Activated CD4-positive, alpha-beta T cell treated with anti-CD3 and anti-CD28 coated beads for 36 hours (primary cell): ENCODE results near the gene RITA1. TPM values are rescaled to one million over a fixed set of nuclear protein-coding genes. Genes with fewer than 3 reads are reported as not detected.

Experiments
- ATAC-seq: fragments of 200-7000 bp; cut with Tn5 transposase; one replicate; pipeline ENCODE4 v1.10.0; 2021; ENCODE audit warnings: mild to moderate bottlenecking, moderate library complexity
- CTCF ChIA-PET: fragments of 350-600 bp; sonication (Branson Sonifier 250); formaldehyde crosslinking; loops from one replicate; lab custom pipeline; 2021; ENCODE audit warnings: antibody characterized with exemption; lab: Charles Lee
- POLR2A ChIA-PET: fragments of 350-600 bp; sonication (Branson Sonifier 250); formaldehyde crosslinking; loops from one replicate; lab custom pipeline; 2021; ENCODE audit warnings: antibody characterized with exemption, inconsistent platforms; lab: Charles Lee
- DNase-seq: peaks from one replicate; pipeline ENCODE4 v3.0.0-alpha.2; 2020
- H3K27ac Mint-ChIP-seq: one replicate; pipeline ENCODE4 v1.8.0; 2021; ENCODE audit warnings: mixed read lengths
- H3K27me3 Mint-ChIP-seq: one replicate; pipeline ENCODE4 v1.8.0; 2021; ENCODE audit warnings: mixed read lengths
- H3K36me3 Mint-ChIP-seq: one replicate; pipeline ENCODE4 v1.8.0; 2021; ENCODE audit warnings: low read depth, mixed read lengths
- H3K4me1 Mint-ChIP-seq: one replicate; pipeline ENCODE4 v1.8.0; 2021; ENCODE audit warnings: mixed read lengths
- H3K4me3 Mint-ChIP-seq: one replicate; pipeline ENCODE4 v1.8.0; 2021; ENCODE audit warnings: mild to moderate bottlenecking, moderate library complexity, mixed read lengths
- H3K9me3 Mint-ChIP-seq: one replicate; pipeline ENCODE4 v1.8.0; 2021; ENCODE audit warnings: low read depth, mixed read lengths
- intact Hi-C, 2 experiments: fragments of 100-400 bp; cut with DNase I in 1 of 2; cut with micrococcal nuclease in 1 of 2; formaldehyde crosslinking; loops; one replicate each; pipeline versions ENCODE4 v1.14.2 to v1.15.1; 2022 to 2024; cut with DNase I, micrococcal nuclease
- total RNA-seq, 2 experiments: library from RNA; stranded (reverse); gene quantifications; one replicate each; pipeline ENCODE4 v1.2.3, GENCODE V29; 2021

RITA1 gene
- total RNA-seq, 2 experiments from 2014 or later = 23.4 to 25.7 TPM

GRCh38 chr12:113231235-113232088 is 45.9 kb downstream of the RITA1 start:
- H3K27ac Mint-ChIP-seq = no peak overlapping the region
- H3K27me3 Mint-ChIP-seq = no peaks in the 10 kb centered on the region
- POLR2A ChIA-PET = interaction anchor here (1.2 to 1.3 kb wide), 2 partner anchors 9 to 26 kb away, joined by 3 read pairs; no protein-coding TSS in a partner anchor

GRCh38 chr12:113232089-113232839 is 46.7 kb downstream of the RITA1 start:
- Mint-ChIP-seq H3K4me3 (peak overlapping the region; percentile 64), H3K36me3 (peaks cover 59% of the 10 kb centered on the region), H3K27me3 (no peaks in the 10 kb centered on the region), H3K9me3 (no peaks in the 10 kb centered on the region), H3K4me1 (peaks cover 60% of the 10 kb centered on the region), H3K27ac (peak overlapping the region; percentile 93)
- ATAC-seq = no peak
- no peak for DNase-seq
- ChIA-PET CTCF (interaction anchor here (0.7 to 2.3 kb wide), 4 partner anchors 9 to 91 kb away, joined by 3 to 15 read pairs (median 3); no protein-coding TSS in a partner anchor), POLR2A (interaction anchor here (0.6 to 1.3 kb wide), 4 partner anchors 10 to 50 kb away, joined by 3 to 5 read pairs (median 4); partner anchors contain the start of gene TPCN1)
- intact Hi-C loops = loop anchor here in 1 of 2 experiments (2.0 kb wide), 2 partner anchors 25 to 47 kb away; partner anchors contain the start of genes DDX54 and RITA1

More at GRCh38 chr12:113231235-113232088, 45.9 kb downstream of the RITA1 start:
- Mint-ChIP-seq H3K9me3 (no peaks in the 10 kb centered on the region), H3K4me1 (peaks cover 60% of the 10 kb centered on the region), H3K36me3 (peaks cover 64% of the 10 kb centered on the region), H3K4me3 (no peak overlapping the region)
- CTCF ChIA-PET = interaction anchor here (0.7 to 1.1 kb wide), 2 partner anchors 38 to 92 kb away, joined by 3 read pairs; no protein-coding TSS in a partner anchor
- no peak for DNase-seq
- no peak for ATAC-seq
- intact Hi-C loops = loop anchor here in 1 of 2 experiments (2.0 kb wide), 2 partner anchors 25 to 47 kb away; partner anchors contain the start of genes DDX54 and RITA1

DNA sequence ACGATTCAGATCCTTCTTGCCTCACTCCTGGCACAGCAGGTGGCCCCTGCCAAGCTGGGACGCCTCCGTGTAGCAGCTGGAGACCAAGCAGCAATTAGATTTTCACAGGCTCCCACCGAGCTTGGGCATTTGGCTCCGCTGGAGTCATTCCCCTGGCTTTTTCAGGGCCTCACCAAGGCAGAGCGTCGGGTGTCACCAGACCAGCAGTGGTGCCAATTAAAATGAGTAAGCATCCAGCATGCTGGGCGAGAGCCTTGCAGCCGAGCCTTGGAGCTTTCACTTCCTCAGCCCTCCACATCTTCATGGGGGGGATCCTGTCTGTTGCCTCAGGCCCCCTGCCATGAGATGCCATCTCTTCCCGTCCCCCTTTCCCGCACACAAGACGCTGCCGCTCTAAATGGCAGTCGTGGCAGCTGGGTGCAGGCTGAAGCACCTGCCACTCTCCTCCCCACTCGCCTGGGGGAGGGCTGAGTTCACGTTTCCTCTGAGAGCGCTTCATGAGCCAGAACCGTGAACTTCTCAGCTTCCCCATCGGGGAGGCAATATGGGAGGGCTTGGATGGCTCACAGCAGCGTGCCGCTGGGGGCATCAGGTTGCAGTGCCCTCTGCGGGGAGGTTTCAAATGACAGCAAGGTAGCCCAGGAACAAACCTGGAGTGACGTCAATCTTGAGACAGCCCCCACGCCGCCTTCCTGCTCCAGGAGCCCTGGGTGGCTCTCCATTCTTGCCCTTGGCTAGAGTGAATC is 47.5 kb downstream of the RITA1 start:
- DNase-seq = peak; percentile 80
- peaks cover 53% of the 10 kb centered on the region for H3K36me3 Mint-ChIP-seq

DNA sequence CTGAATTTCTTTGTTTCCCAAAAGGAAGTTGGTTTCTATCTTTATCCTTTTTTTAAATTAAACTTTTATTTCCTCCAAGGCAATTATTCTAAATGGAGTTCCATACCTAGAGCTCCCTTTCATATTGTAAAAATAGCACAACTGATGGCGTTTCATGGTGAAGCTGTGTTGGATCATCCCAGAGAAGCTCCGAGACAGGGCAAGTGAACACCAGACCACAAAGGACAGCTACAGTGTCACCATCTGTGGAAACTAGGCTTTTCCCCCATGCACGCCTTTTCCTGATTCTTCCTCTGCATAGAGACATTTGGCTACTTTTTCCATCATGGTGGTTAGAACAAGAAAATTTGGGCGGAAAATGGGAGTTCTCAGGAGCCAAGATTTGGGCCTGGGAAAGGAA is 48.4 kb downstream of the RITA1 start:
- DNase-seq (no peak), ATAC-seq (no peak)
- ChIA-PET CTCF (interaction anchor here (0.6 to 2.3 kb wide), 4 partner anchors 10 to 256 kb away, joined by 3 to 15 read pairs (median 4); partner anchors contain the start of gene OAS2), POLR2A (no interaction called here)
- Mint-ChIP-seq H3K9me3 (no peaks in the 10 kb centered on the region), H3K4me3 (no peak overlapping the region), H3K36me3 (peaks cover 44% of the 10 kb centered on the region), H3K27ac (peak overlapping the region; percentile 93), H3K4me1 (peaks cover 51% of the 10 kb centered on the region), H3K27me3 (no peaks in the 10 kb centered on the region)
- intact Hi-C loops = loop anchor here (1.0 to 2.0 kb wide), 4 partner anchors 13 to 49 kb away; partner anchors contain the start of genes DDX54 (in 1 of the 2), RITA1 (in 1 of the 2) and TPCN1 (in 1 of the 2)

More for the DNA sequence above, 47.5 kb downstream of the RITA1 start:
- H3K27me3 Mint-ChIP-seq = no peaks in the 10 kb centered on the region
- H3K4me1 Mint-ChIP-seq = peaks cover 60% of the 10 kb centered on the region
- intact Hi-C loops = loop anchor here (1.0 to 2.0 kb wide), 4 partner anchors 12 to 48 kb away; partner anchors contain the start of genes DDX54 (in 1 of the 2), RITA1 (in 1 of the 2) and TPCN1 (in 1 of the 2)
- peak; percentile 77 for ATAC-seq
- POLR2A ChIA-PET = interaction anchor here (0.6 to 1.3 kb wide), 4 partner anchors 11 to 51 kb away, joined by 3 to 5 read pairs (median 4); partner anchors contain the start of gene TPCN1
- no peaks in the 10 kb centered on the region for H3K9me3 Mint-ChIP-seq
- peak overlapping the region; percentile 93 for H3K27ac Mint-ChIP-seq
- CTCF ChIA-PET = interaction anchor here (0.5 to 2.3 kb wide), 6 partner anchors 10 to 255 kb away, joined by 3 to 15 read pairs (median 3); partner anchors contain the start of gene OAS2
- H3K4me3 Mint-ChIP-seq = peak overlapping the region; percentile 64

DNA sequence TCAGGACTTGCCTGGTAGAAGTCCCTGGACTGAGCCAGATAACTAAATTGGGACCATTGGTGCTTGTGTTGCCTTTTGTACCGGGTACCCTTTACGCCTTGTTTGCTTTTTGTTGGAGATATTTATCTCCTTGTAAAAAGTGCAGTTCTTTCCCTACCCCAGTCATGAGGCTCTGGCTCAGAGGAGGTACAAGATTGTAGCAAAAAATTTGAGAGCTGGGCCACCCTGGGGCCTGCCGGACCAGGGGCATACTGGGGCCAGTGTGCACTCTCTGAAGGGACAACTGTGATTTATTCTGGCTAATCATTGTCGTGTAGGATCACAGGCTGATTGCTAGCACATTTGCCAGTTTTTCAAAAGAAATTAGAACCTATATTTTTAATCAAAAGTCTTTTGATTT is 49.0 kb downstream of the RITA1 start:
- Mint-ChIP-seq H3K4me3 (no peak overlapping the region), H3K36me3 (peaks cover 47% of the 10 kb centered on the region), H3K27ac (no peak overlapping the region), H3K4me1 (peaks cover 46% of the 10 kb centered on the region), H3K27me3 (no peaks in the 10 kb centered on the region), H3K9me3 (no peaks in the 10 kb centered on the region)
- CTCF ChIA-PET = interaction anchor here (1.0 kb wide), 1 partner anchor 256 kb away, joined by 3 read pairs; the partner anchor contains the start of gene OAS2
- ATAC-seq = no peak
- POLR2A ChIA-PET = no interaction called here
- no peak for DNase-seq
- intact Hi-C loops = no loop called here

GRCh38 chr12:113235976-113236375 is 50.5 kb downstream of the RITA1 start:
- Mint-ChIP-seq H3K27me3 (no peaks in the 10 kb centered on the region), H3K4me1 (peaks cover 32% of the 10 kb centered on the region), H3K36me3 (peaks cover 36% of the 10 kb centered on the region), H3K27ac (peak overlapping the region; percentile 44), H3K4me3 (no peak overlapping the region), H3K9me3 (no peaks in the 10 kb centered on the region)
- no peak for DNase-seq
- ChIA-PET POLR2A (interaction anchor here (0.6 kb wide), 1 partner anchor 172 kb away, joined by 6 read pairs; no protein-coding TSS in a partner anchor), CTCF (no interaction called here)
- ATAC-seq = no peak
- intact Hi-C loops = no loop called here

GRCh38 chr12:113236539-113237399 is 51.2 kb downstream of the RITA1 start:
- no peak overlapping the region for H3K27ac Mint-ChIP-seq
- ChIA-PET POLR2A (interaction anchor here (0.6 kb wide), 1 partner anchor 141 kb away, joined by 3 read pairs; no protein-coding TSS in a partner anchor), CTCF (no interaction called here)
- DNase-seq (no peak), ATAC-seq (no peak)
- peaks cover 28% of the 10 kb centered on the region for H3K4me1 Mint-ChIP-seq
- no peaks in the 10 kb centered on the region for H3K9me3 Mint-ChIP-seq
- H3K27me3 Mint-ChIP-seq = no peaks in the 10 kb centered on the region
- peaks cover 29% of the 10 kb centered on the region for H3K36me3 Mint-ChIP-seq
- no peak overlapping the region for H3K4me3 Mint-ChIP-seq
- intact Hi-C loops = no loop called here

DNA sequence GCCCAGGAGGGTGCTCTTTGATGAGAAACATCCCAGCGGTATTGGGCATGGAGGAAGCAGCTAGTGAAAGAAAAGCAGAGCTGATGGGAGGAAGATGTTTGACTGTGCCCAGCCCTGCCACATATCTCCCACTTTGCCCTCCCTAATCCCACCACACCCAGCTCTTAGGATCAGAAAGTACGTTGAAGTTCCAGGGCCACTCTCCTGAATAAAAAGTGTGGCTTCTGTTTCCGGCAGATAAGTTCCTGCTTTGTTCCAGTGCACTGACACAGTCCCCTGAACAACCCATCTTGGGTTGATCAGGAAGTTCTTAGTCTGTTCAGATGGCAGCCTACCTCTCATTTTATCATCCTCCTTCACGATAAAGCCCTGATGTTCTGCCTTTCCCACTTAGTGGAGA is 52.2 kb downstream of the RITA1 start:
- intact Hi-C loops = no loop called here
- H3K36me3 Mint-ChIP-seq = peaks cover 27% of the 10 kb centered on the region
- H3K27me3 Mint-ChIP-seq = no peaks in the 10 kb centered on the region
- DNase-seq = no peak
- ChIA-PET POLR2A (no interaction called here), CTCF (interaction anchor here (1.2 kb wide), 1 partner anchor 41 kb away, joined by 3 read pairs; no protein-coding TSS in a partner anchor)
- H3K9me3 Mint-ChIP-seq = no peaks in the 10 kb centered on the region
- H3K4me3 Mint-ChIP-seq = no peak overlapping the region
- no peak for ATAC-seq
- H3K4me1 Mint-ChIP-seq = peaks cover 19% of the 10 kb centered on the region
- H3K27ac Mint-ChIP-seq = no peak overlapping the region

DNA sequence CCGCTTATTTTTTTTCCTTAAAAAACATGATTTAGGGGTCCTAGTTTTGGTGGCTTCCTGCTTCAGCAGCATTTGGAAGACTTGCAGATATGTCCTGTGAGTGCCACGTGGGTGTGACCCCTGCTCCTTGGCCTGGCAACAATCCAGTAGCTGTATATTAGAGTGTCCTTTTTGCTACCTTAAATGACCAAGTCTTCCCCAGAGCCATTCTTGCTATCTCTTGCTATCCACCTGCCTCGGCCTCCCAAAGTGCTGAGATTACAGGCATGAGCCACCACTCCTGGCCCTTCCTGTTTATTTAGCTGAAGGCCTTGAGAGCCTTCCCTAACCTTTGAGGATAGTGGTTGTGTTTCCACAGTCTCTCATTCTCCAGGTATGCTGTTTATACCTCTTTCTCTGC is 52.8 kb downstream of the RITA1 start:
- peaks cover 24% of the 10 kb centered on the region for H3K36me3 Mint-ChIP-seq
- DNase-seq (no peak), ATAC-seq (no peak)
- peaks cover 13% of the 10 kb centered on the region for H3K4me1 Mint-ChIP-seq
- CTCF ChIA-PET = interaction anchor here (0.8 to 1.2 kb wide), 2 partner anchors 42 to 109 kb away, joined by 3 read pairs; no protein-coding TSS in a partner anchor
- POLR2A ChIA-PET = no interaction called here
- no peak overlapping the region for H3K27ac Mint-ChIP-seq
- H3K4me3 Mint-ChIP-seq = no peak overlapping the region
- no peaks in the 10 kb centered on the region for H3K9me3 Mint-ChIP-seq
- intact Hi-C loops = no loop called here
- no peaks in the 10 kb centered on the region for H3K27me3 Mint-ChIP-seq
